GM12891 (cell line): ENCODE data around the gene FITM2.
"Not testable (repeated sequence)": the region's sequence is repeated elsewhere in the genome, so short reads cannot be mapped to it uniquely, and the experiment has no call there.

Experiments
- POLR2A ChIP-seq: IDR thresholded peaks from 2 replicates; pipeline ENCODE4 v1.6.1; 2011; ENCODE audit warnings: low read depth, low read length, control low read depth
- POLR2AphosphoS5 ChIP-seq: IDR thresholded peaks from 2 replicates; pipeline ENCODE4 v1.6.1; 2011; ENCODE audit warnings: low read depth, low read length, control low read depth

DNA sequence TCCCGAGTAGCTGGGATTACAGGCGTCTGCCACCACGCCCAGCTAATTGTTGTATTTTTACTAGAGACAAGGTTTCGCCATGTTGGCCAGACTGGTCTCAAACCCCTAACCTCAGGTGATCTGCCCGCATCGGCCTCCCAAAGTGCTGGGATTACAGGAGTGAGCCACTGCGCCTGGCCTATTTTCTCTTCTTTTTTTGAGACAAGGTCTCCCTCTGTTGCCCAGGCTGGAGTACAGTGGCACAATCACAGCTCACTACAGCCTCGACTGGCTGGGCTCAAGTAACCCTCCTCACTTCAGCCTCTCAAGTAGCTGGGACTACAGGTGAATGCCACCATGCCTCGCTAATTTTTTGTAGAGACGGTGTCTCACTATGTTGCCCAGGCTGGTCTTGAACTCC, 34.9 kb upstream of the FITM2 start:
- not testable (repeated sequence) for TF ChIP-seq POLR2A, POLR2AphosphoS5
